Panc1 (cell line): ENCODE results near the gene DNASE1. TPM values are rescaled to one million over a fixed set of nuclear protein-coding genes. Genes with fewer than 3 reads are reported as not detected.

Source experiments
- ATAC-seq: fragments of 200-7000 bp; cut with Tn5 transposase; 2 replicates; pipeline ENCODE4 v1.9.1; 2020; ENCODE audit warnings: mild to moderate bottlenecking, moderate library complexity
- BruUV-seq: library from RNA; stranded (reverse); fragments of 400-500 nt; replicated peaks from 2 replicates; lab custom pipeline; 2021; lab: Mats Ljungman, UMichigan
- CTCF ChIA-PET: fragments of 300-600 bp; sonication (Branson Sonifier 250); formaldehyde crosslinking; loops from one replicate; lab custom pipeline; 2022; ENCODE audit warnings: antibody characterized with exemption; lab: Charles Lee
- POLR2A ChIA-PET: fragments of 300-600 bp; sonication (Branson Sonifier 250); formaldehyde crosslinking; loops from one replicate; lab custom pipeline; 2022; ENCODE audit warnings: antibody characterized with exemption; lab: Charles Lee
- DNase-seq: peaks from one replicate; pipeline ENCODE4 v3.0.0-alpha.2; 2010; ENCODE audit warnings: low read depth, low spot score
- H3K27ac ChIP-seq: 2 replicates; pipeline ENCODE4 v1.5.1; 2011; ENCODE audit warnings: mild to moderate bottlenecking, low read length, inconsistent platforms
- H3K27me3 ChIP-seq: fragments of 200-500 bp; sonication (Bioruptor generic); 2 replicates; pipeline ENCODE4 v1.6.0; 2014; ENCODE audit warnings: low read length, inconsistent platforms; ENCODE audit not compliant: control insufficient read depth, insufficient read depth
- H3K36me3 ChIP-seq: fragments of 200-500 bp; sonication (Bioruptor generic); 2 replicates; pipeline ENCODE4 v1.5.1; 2014; ENCODE audit warnings: inconsistent platforms, mild to moderate bottlenecking, low read length, moderate library complexity; ENCODE audit not compliant: control insufficient read depth, insufficient read depth
- H3K4me1 ChIP-seq: 2 replicates; pipeline ENCODE4 v1.5.1; 2011; ENCODE audit warnings: inconsistent platforms, mild to moderate bottlenecking, low read length, moderate library complexity; ENCODE audit not compliant: control insufficient read depth, insufficient read depth
- H3K4me3 ChIP-seq, 2 experiments: 2 replicates each; pipeline ENCODE4 v1.5.1; 2011 to 2012; ENCODE audit warnings: low read depth in 2 of 2, low read length in 2 of 2, mild to moderate bottlenecking in 2 of 2, inconsistent platforms in 1 of 2, moderate library complexity in 1 of 2
- H3K9me3 ChIP-seq: fragments of 200-500 bp; sonication (Bioruptor generic); 2 replicates; pipeline ENCODE4 v1.5.1; 2014; ENCODE audit warnings: low read depth, mild to moderate bottlenecking, inconsistent platforms, low read length, moderate library complexity; ENCODE audit not compliant: control insufficient read depth, insufficient read depth
- CTCF ChIP-seq: fragments of 450-650 bp; IDR thresholded peaks from 2 replicates; pipeline ENCODE4 v1.5.1; 2017; ENCODE audit warnings: mild to moderate bottlenecking
- POLR2AphosphoS5 ChIP-seq: IDR thresholded peaks from 2 replicates; pipeline ENCODE4 v1.6.1; 2012; ENCODE audit warnings: mild to moderate bottlenecking, low read depth, low read length, moderate library complexity
- REST ChIP-seq, 2 experiments: IDR thresholded peaks; 2 replicates each; pipeline ENCODE4 v1.6.1; 2011 to 2012; ENCODE audit warnings: low read depth in 2 of 2, control low read depth in 1 of 2, low read length in 1 of 2, mild to moderate bottlenecking in 1 of 2, moderate library complexity in 1 of 2; ENCODE audit not compliant: insufficient read depth in 1 of 2
- SIN3A ChIP-seq: IDR thresholded peaks from 2 replicates; pipeline ENCODE4 v1.6.1; 2012; ENCODE audit warnings: low read depth, mild to moderate bottlenecking, low read length, moderate library complexity, borderline replicate concordance; ENCODE audit not compliant: insufficient read depth
- TCF7L2 ChIP-seq: IDR thresholded peaks from 2 replicates; pipeline ENCODE4 v1.6.1; 2011; ENCODE audit warnings: mild to moderate bottlenecking, low read depth, low read length, inconsistent platforms
- in situ Hi-C: cut with HindIII; loops from 2 replicates; pipeline ENCODE4 v1.10.0; 2016; ENCODE audit warnings: low sequenced_read_pairs, low pct_unique_long_range_greater_than_20kb
- intact Hi-C: fragments of 100-400 bp; cut with micrococcal nuclease; formaldehyde crosslinking; loops from one replicate; pipeline ENCODE4 v1.10.0; 2022; ENCODE audit not compliant: unreplicated experiment
- total RNA-seq: library from RNA; stranded (reverse); gene quantifications from one replicate; pipeline ENCODE4 v1.2.1, GENCODE V29; 2021; ENCODE audit not compliant: unreplicated experiment

Gene DNASE1
- total RNA-seq, 1 experiment from 2014 or later: 21.1 TPM

- Histone ChIP-seq H3K4me3 (no peak overlapping the region), H3K27ac (no peak overlapping the region), H3K4me1 (no peaks in the 10 kb centered on the region), H3K27me3 (no peaks in the 10 kb centered on the region), H3K36me3 (peaks cover 7% of the 10 kb centered on the region), H3K9me3 (no peaks in the 10 kb centered on the region)
- CTCF ChIA-PET: interaction anchor here (0.6 kb wide), 1 partner anchor 290 kb away, joined by 3 read pairs; no protein-coding TSS in a partner anchor
- DNase-seq (no peak), ATAC-seq (peak; percentile 25; the same call in 1 of the 2 replicates)
- intact Hi-C loops: no loop called here
- in situ Hi-C loops: no loop called here
- POLR2A ChIA-PET: no interaction called here
- TF ChIP-seq CTCF: no peak
- no peak for TF ChIP-seq SIN3A
- no peak for TF ChIP-seq TCF7L2
- no peak for TF ChIP-seq POLR2AphosphoS5
- no peak for TF ChIP-seq REST (IDR thresholded peaks at IDR 0.05; ENCODE audit: insufficient read depth in 1 of 2, low read depth in 2 of 2, low read length in 1 of 2)
- BruUV-seq: no TSS peak
Measured at GRCh38 chr16:3665508-3665907, 11.0 kb downstream of the DNASE1 start.

GRCh38 chr16:3668626-3669025 lies 14.1 kb downstream of the DNASE1 start:
- no TSS peak for BruUV-seq
- ChIA-PET POLR2A (no interaction called here), CTCF (no interaction called here)
- intact Hi-C loops: no loop called here
- Histone ChIP-seq H3K27me3 (no peaks in the 10 kb centered on the region), H3K36me3 (peaks cover 4% of the 10 kb centered on the region; the same call in 1 of the 2 replicates), H3K27ac (no peak overlapping the region), H3K4me1 (no peaks in the 10 kb centered on the region), H3K9me3 (no peaks in the 10 kb centered on the region), H3K4me3 (no peak overlapping the region)
- ATAC-seq: no peak
- DNase-seq: no peak
- no peak for TF ChIP-seq POLR2AphosphoS5
- no peak for TF ChIP-seq TCF7L2
- no peak for TF ChIP-seq CTCF
- no peak for TF ChIP-seq REST (IDR thresholded peaks at IDR 0.05; ENCODE audit: insufficient read depth in 1 of 2, low read depth in 2 of 2, low read length in 1 of 2)
- no peak for TF ChIP-seq SIN3A
- in situ Hi-C loops: no loop called here
